Fibroblast of mammary gland (primary cell): ENCODE data around the gene SNRPD1.
A peak's percentile ranks its signal among the peaks of the same experiment; 100 is the strongest.
"Not testable (repeated sequence)": the region's sequence is repeated elsewhere in the genome, so short reads cannot be mapped to it uniquely, and the experiment has no call there.

Source experiments
- DNase-seq: peaks from one replicate; pipeline ENCODE4 v3.0.0-alpha.2; 2010; ENCODE audit warnings: low read depth
- H3K4me3 ChIP-seq: 2 replicates; pipeline ENCODE4 v1.5.1; 2011; ENCODE audit warnings: low read depth, mild to moderate bottlenecking, low read length, moderate library complexity; ENCODE audit not compliant: control insufficient read depth
- TF ChIP-seq, protein P1 (sequence below): conservative IDR thresholded peaks from 2 replicates; pipeline ENCODE4 v1.5.1; 2011; ENCODE audit warnings: low read depth, low read length, inconsistent platforms; ENCODE audit not compliant: control insufficient read depth, insufficient read depth

Gene SNRPD1

DNA sequence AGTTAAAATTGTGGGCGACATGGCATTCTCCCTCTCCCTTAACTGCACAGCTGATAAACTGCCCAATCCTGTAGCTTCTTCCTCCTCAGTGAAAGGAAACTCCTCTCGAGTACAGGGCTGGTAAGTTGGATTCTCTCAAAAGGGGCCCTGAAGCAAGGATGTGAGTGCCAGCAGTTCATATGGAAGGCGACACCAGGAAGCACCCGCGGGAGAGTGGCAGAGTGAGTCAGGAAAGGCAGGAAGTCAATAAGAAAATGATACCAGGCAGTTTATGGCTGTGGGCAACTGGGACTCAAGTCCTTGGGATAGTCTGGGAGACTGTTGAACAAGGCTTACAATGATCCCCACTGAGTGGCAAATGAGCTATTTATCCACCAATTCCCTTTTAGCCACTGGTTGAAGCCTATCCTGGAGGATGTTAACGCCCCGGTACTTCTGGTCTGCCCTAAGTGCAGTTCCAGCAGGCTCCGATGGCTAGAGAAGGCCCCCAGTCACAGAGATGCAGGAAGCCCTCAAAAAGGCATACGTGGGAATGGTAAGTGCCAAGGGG, 57.7 kb downstream of the SNRPD1 start:
- TF ChIP-seq, protein P1, sequence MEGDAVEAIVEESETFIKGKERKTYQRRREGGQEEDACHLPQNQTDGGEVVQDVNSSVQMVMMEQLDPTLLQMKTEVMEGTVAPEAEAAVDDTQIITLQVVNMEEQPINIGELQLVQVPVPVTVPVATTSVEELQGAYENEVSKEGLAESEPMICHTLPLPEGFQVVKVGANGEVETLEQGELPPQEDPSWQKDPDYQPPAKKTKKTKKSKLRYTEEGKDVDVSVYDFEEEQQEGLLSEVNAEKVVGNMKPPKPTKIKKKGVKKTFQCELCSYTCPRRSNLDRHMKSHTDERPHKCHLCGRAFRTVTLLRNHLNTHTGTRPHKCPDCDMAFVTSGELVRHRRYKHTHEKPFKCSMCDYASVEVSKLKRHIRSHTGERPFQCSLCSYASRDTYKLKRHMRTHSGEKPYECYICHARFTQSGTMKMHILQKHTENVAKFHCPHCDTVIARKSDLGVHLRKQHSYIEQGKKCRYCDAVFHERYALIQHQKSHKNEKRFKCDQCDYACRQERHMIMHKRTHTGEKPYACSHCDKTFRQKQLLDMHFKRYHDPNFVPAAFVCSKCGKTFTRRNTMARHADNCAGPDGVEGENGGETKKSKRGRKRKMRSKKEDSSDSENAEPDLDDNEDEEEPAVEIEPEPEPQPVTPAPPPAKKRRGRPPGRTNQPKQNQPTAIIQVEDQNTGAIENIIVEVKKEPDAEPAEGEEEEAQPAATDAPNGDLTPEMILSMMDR: no peak
- DNase-seq: no peak
- H3K4me3 ChIP-seq: no peak overlapping the region

DNA sequence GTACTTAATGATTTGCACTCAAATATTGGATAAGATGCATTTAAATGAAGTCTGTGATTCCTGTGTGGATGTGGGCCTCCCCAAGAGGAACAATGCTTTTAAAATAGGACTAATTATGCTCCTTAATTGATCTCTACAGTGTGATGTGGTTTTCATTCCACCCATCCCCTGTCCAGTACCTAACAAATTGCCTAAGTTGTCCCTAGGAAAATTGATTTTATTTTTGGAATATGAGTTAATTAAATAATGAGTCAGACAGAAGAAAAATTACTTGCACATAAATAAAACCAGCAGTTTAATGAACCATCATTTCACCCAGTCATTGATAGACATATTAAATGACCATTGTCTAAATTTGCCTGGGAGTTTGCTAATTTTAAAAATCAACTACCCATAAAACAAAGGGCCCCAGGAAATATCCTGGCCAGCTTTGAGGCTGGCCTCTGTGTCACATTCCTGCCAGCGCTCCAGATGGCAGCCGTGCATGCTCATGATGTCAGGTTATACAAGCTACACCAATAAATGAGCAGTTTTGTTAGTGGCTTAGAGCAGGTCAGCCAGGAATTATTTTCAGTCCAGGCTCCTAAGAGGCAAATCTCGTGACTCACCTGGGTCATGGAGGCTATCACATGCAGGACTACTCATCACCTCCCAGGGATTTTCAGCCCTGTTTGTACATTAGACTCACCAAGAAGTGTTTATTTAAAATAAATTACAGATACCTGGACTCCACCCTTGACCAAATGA, 60.6 kb downstream of the SNRPD1 start:
- peak; percentile 62 for DNase-seq
- TF ChIP-seq, protein P1: no peak
- no peak overlapping the region for H3K4me3 ChIP-seq

DNA sequence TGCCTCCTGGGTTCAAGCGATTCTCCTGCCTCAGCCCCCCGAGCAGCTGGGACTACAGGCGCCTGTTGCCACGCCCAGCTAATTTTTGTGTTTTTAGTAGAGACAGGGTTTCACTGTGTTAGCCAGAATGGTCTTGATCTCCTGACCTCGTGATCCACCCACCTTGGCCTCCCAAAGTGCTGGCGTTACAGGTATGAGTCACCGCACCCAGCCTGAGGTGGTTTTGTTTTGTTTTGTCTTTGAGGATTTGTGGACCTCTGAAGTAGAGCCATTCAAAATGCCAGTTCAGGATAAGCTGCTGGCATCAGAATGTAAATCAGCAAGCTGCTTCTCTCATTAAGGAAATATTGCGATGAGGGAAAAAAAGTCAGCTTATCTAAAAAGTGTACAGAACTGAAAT, 63.2 kb downstream of the SNRPD1 start:
- DNase-seq: peak; percentile 8

DNA sequence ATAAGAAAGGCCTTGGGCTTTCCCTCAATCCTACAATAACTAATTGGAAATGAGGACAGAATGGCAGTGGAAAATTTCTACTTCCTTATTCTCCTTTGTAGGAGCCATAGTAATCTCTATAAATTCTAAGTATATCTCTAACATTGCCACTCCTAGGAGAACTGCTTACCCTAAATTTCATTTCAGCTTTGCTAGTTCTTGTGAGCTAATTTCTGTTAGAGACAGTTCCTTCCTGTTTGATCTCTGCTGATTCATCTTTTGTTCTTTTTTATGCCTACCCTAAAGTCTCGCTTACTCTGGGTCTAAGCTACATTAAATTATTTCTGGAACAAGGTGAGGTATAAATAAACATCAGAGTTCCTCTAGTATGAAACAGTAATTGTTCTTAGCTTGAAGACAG, 66.7 kb downstream of the SNRPD1 start:
- TF ChIP-seq, protein P1: no peak
- no peak for DNase-seq
- H3K4me3 ChIP-seq: no peak overlapping the region

More for the DNA sequence above, 63.2 kb downstream of the SNRPD1 start:
- not testable (repeated sequence) for H3K4me3 ChIP-seq

DNA sequence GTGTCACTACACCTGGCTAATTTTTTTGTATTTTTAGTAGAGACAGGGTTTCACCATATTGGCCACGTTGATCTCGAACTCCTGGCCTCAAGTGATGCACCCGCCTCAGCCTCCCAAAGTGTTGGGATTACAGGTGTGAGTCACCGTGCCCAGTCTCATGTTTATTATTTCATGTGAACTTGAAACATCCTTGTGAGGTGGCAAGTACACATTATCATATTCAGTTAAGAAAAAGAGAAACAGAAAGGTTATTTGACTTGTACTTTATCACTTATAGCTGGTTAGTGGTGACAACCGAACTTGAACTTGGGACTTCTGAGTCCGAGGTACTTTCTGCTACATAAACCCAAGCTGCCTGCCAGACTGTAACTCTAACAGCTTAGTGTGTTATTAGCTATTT, 68.0 kb downstream of the SNRPD1 start:
- no peak for DNase-seq
- H3K4me3 ChIP-seq: no peak overlapping the region
- TF ChIP-seq, protein P1: no peak

DNA sequence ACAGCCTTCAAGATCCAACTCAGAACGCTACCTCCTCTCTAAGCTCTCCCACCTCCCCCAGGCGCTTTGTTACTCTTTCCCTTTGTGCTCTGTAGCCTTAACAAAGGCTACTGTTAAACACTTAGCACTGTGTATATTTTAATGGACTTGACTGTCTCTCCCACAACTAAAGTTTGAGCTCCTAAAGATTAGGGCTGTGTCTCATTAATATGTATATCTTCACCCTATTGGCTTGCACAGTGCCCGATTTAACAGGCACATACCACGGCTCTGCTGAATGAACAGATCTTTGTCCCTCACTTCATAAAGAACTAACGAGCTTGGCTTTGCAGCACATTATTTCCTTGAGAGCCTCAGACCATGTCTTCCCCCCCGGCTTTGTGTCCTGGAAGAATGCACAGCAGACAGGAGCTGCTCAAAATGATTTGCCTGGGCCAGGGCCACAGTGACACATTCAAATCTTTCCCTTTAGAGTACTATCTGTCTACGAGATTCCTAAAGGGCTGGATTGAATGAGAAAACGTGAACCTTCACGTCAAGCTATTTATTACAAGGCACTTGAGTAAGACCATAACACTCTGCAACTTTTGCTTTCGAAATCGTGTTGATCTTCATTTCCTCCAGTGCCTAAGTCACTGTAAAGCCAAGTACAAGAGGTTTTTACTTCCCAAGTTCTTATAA, 70.4 kb downstream of the SNRPD1 start:
- DNase-seq: peak; percentile 85
- TF ChIP-seq, protein P1: no peak
- H3K4me3 ChIP-seq: peak overlapping the region; percentile 34
